ENCODE measurements around the gene FCRL6. TPM values are rescaled to one million over a fixed set of nuclear protein-coding genes. Genes with fewer than 3 reads are reported as not detected.

The FCRL6 gene
- total RNA-seq, 1 donor from 2014 or later = not detected

- H3K9me3 ChIP-seq (ENCODE audit: insufficient read depth, low read depth, low read length) = no peaks in the 10 kb centered on the region
- Mint-ChIP-seq H3K27ac (ENCODE audit: unreplicated experiment) (no peak overlapping the region), H3K4me3 (ENCODE audit: unreplicated experiment) (no peak overlapping the region), H3K4me1 (ENCODE audit: low read depth, unreplicated experiment) (peaks cover 11% of the 10 kb centered on the region), H3K36me3 (ENCODE audit: low read depth, unreplicated experiment) (peaks cover 2% of the 10 kb centered on the region), H3K27me3 (ENCODE audit: low read depth, unreplicated experiment) (peaks cover 2% of the 10 kb centered on the region), H3K9me3 (ENCODE audit: unreplicated experiment) (no peaks in the 10 kb centered on the region)
- H3K4me1 ChIP-seq (ENCODE audit: insufficient read depth, low read length) = peaks cover 11% of the 10 kb centered on the region
- no peak overlapping the region for H3K9ac ChIP-seq (ENCODE audit: low read length)
- FAIRE-seq (no peak), DNase-seq (ENCODE audit: low read depth) (no peak)
- H3K27ac ChIP-seq (ENCODE audit: low read depth, low read length) = no peak overlapping the region
- H3K36me3 ChIP-seq (ENCODE audit: insufficient read depth, low read length) = no peaks in the 10 kb centered on the region
- TF ChIP-seq EZH2 (IDR thresholded peaks at IDR 0.05; ENCODE audit: insufficient read depth, low read length) (no peak), CTCF (IDR thresholded peaks at IDR 0.05; ENCODE audit: insufficient read depth, low read depth, low read length) (no peak)
- H3K4me2 ChIP-seq (ENCODE audit: low read length) = no peak overlapping the region
- H2AFZ ChIP-seq (ENCODE audit: low read depth, low read length) = no peak overlapping the region
- H3K79me2 ChIP-seq (ENCODE audit: insufficient read depth, low read length) = no peaks in the 10 kb centered on the region
- no peak overlapping the region for H3K4me3 ChIP-seq (ENCODE audit: insufficient read depth, low read depth, low read length)
- H3K27me3 ChIP-seq (ENCODE audit: insufficient read depth, low read length) = no peaks in the 10 kb centered on the region
- H4K20me1 ChIP-seq (ENCODE audit: insufficient read depth, low read length) = no peaks in the 10 kb centered on the region
These were observed 23.9 kb upstream of the FCRL6 start for GRCh38 chr1:159778266-159778665.

- H3K36me3 ChIP-seq (ENCODE audit: insufficient read depth, low read length) = no peaks in the 10 kb centered on the region
- H3K79me2 ChIP-seq (ENCODE audit: insufficient read depth, low read length) = no peaks in the 10 kb centered on the region
- peaks cover 2% of the 10 kb centered on the region for H3K27me3 Mint-ChIP-seq (ENCODE audit: low read depth, unreplicated experiment)
- peaks cover 2% of the 10 kb centered on the region for H3K36me3 Mint-ChIP-seq (ENCODE audit: low read depth, unreplicated experiment)
- peaks cover 11% of the 10 kb centered on the region for H3K4me1 ChIP-seq (ENCODE audit: insufficient read depth, low read length)
- H3K27ac ChIP-seq (ENCODE audit: low read depth, low read length) = no peak overlapping the region
- peak overlapping the region; percentile 34 for H3K4me2 ChIP-seq (ENCODE audit: low read length)
- H3K27me3 ChIP-seq (ENCODE audit: insufficient read depth, low read length) = no peaks in the 10 kb centered on the region
- FAIRE-seq (no peak), DNase-seq (ENCODE audit: low read depth) (peak; percentile 90)
- TF ChIP-seq CTCF (IDR thresholded peaks at IDR 0.05; ENCODE audit: insufficient read depth, low read depth, low read length) (no peak), EZH2 (IDR thresholded peaks at IDR 0.05; ENCODE audit: insufficient read depth, low read length) (no peak)
- no peak overlapping the region for H3K4me3 Mint-ChIP-seq (ENCODE audit: unreplicated experiment)
- H3K9me3 Mint-ChIP-seq (ENCODE audit: unreplicated experiment) = peaks cover 3% of the 10 kb centered on the region
- H3K4me1 Mint-ChIP-seq (ENCODE audit: low read depth, unreplicated experiment) = peaks cover 20% of the 10 kb centered on the region
- H3K27ac Mint-ChIP-seq (ENCODE audit: unreplicated experiment) = no peak overlapping the region
- no peak overlapping the region for H3K9ac ChIP-seq (ENCODE audit: low read length)
- no peak overlapping the region for H3K4me3 ChIP-seq (ENCODE audit: insufficient read depth, low read depth, low read length)
- H3K9me3 ChIP-seq (ENCODE audit: insufficient read depth, low read depth, low read length) = no peaks in the 10 kb centered on the region
- H4K20me1 ChIP-seq (ENCODE audit: insufficient read depth, low read length) = no peaks in the 10 kb centered on the region
- no peak overlapping the region for H2AFZ ChIP-seq (ENCODE audit: low read depth, low read length)
These were observed 22.7 kb upstream of the FCRL6 start for GRCh38 chr1:159779403-159779851.

Data from astrocyte (in vitro differentiated cells and primary cell).